GM21360 (cell line): Measurements from ENCODE around the gene ZNF892.
"Not testable (repeated sequence)": the region's sequence is repeated elsewhere in the genome, so short reads cannot be mapped to it uniquely, and the experiment has no call there.

Experiments used
- ATAC-seq: cut with Tn5 transposase; IDR thresholded peaks from one replicate; pipeline ENCODE4 v1.9.1; 2021; ENCODE audit warnings: mild to moderate bottlenecking, moderate library complexity; ENCODE audit not compliant: unreplicated experiment

ZNF892 gene

DNA sequence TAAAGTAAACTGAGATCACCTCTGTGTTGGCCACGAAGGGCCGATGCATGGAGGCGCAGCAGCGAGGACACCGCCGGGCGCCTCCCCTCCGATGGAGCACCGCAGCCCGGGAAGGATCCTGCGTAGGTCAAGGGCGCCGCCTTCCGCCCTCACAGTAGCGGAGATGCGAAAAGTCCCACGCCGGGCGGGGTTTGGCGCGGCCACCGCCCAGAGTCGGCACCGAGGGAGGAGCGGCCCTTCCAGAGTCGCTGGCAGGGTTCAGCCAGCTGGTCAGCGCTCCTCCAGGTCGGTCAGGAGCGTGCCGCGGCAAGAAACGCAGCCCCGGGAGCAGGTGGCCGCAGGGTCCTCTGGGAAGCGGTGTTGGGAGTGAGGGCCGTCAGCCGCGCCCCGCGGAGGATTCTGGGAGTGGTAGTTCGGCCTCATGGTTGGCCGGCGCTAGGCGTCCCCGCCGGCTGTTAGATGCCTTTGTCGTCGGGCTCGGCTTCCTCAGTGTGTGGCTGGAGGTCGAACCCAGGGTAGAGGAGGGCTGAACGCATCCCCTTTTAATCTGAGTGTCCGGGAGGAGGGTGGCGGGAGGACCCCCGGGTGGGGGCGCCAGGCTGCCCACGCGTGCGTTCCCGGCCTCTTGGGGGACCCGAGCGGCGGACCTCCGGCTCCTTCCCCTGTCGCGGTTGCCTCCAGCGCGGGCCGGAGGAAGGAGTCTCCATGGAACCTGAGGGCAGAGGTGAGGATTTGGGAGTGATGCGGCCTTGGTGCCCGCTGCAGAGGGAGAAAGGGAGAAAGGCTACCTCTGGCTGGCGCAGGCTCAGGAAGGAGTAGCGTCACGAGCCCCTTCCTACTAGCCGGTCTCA, at the start of gene ZNF892:
TSS of gene ZNF892 (plus strand) at position 411 of the 851 bp plus-strand sequence. CDS start at position 706, 295 bp downstream.
- peak; percentile 95 for ATAC-seq

DNA sequence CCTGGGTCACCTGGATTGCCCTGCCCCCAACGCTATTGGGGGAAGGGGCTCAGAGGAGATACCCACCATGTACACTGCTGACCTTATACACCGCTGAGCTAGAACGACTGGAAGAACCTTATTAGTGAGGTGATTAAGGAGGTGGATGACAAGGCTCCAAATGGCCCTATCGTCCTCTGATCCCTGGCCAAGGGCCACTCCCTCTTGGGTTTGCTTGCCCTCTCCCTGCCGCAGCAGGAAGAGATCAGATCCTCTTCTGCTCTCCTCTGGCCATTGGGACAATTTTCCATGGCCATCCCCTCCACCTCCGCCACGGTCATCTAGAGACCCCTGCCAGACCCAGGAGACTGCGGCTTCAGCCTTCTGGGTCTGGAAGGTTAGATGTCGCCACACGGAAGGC, 48.9 kb upstream of the ZNF892 start:
- no peak for ATAC-seq

DNA sequence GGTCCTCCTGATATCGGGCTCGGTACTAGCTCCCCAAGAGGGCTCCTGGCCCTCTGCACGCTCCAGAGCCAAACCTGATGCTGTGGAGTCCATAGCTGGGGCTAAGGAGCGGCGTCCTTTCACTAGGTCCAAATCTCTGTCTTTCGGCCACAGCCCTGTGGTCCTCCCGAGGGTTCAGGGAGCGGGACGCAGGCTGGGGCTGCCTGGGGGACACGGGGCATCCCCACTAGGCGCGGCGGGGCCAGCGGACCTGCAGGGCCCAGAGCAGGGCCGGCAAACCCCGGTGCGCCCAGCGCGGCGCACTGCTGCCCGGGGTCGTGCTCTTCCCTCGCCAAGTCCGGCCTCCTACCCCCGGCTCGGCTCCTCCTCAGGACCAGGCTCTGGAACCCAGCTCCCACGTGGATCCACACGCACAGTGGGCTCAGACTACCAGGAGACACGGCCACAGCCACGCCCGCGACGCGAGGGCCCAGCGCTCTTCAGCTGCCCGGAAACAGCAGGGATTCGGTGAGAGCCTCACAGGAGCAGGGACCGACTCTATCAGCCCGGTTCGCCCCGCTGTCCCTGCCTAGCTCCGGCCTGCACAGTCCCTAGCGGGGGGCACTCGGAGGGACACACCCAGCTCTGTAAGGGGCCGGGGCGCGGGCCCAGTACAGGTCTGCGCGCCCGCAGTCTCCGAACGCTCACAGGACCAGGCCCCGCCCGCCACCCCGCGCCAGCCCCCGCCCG, 48.3 kb upstream of the ZNF892 start:
- peak; percentile 49 for ATAC-seq

DNA sequence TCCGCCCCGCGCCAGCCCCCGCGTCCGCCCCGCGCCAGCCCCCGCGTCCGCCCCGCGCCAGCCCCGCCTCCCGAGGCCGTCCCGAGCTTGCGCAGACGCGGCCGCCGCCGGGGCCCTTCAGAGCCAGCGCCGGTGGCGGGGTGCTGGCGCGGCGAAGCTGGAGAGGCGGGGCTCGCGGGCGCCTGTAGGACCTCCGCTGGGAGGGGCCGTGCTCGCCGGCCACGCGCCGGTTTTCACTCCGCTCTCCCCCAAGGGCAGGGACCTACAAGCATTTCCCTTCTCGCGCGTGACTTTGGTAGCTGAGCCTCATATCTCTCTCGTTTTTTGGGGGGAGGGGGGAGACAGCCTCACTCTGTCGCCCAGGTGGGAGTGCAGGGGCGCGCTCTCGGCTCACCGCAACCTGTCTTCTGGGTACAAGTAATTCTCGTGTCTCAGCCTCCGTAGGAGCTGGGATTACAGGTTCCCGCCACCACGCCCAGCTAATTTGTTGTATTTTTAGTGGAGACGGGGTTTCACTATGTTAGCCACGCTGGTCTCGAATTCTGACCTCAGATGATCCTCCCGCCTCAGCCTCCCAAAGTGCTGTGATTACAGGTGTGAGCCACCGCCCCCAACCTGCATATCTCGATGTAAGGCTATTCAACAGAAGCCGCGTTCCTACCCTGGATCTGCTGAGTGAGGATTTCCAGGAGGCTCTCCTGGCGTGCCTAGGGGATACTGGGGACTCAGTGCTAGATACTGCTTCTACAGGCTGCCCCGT, 47.5 kb upstream of the ZNF892 start, which contains the start of gene ZNF514:
TSS of gene ZNF514 (minus strand) at position 159 of the 760 bp plus-strand sequence. CDS start 6,595 bp downstream, outside the sequence.
- ATAC-seq: peak; percentile 85

DNA sequence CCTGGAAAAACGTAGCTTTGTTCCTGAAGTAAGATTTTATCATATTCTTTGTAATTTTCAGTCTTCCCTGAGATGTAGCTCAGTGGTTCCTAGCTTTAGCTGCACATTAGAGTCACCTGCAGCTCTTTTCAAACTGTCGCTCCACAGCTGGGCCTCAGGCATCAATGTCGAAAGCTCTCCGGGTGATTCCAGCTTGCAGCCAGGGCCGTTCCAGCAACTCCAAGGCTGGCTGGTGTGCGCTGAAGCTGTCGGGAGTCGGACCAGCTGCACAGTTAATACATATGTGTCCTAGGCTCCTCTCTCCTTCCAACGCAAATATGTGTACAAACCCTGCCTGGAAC, 42.3 kb upstream of the ZNF892 start:
- ATAC-seq: no peak

DNA sequence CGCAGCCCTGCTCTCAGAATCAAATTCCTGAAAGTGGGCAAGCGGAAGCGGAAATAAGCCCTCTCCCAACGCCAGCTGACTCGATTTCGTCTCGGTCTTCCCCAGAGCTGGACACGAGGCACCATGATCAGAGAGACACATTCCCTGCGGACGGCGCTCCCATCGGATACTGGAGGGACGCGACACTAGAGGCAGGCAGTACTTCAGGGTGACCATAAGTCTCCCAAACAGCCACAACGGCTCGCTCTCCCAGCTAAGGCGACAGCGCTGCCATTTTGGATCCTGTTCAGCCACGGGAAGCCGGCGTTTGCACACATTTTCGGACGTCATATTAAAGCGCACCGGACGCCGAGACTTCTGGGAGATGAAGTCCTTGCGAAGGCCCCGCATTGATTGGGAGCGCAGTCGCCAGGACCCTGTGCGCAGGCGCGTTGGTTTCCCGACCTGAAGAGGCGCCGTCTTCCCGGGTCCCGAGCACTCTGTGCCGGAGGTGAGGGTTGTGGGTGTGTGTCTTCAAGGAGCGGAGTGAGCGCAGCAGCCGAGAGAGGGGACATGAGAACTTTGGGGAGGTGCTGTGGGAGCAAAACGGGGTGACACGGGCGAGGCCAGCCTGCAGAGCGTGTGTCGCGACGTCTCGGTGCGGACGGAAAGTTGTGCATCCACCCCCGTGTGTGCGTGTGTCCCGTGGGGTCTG, 41.8 kb upstream of the ZNF892 start, which contains the start of gene ZNF2:
TSS of gene ZNF2 (plus strand) at position 439 of the 694 bp plus-strand sequence. CDS start 10,418 bp downstream, outside the sequence.
- peak; percentile 91 for ATAC-seq

DNA sequence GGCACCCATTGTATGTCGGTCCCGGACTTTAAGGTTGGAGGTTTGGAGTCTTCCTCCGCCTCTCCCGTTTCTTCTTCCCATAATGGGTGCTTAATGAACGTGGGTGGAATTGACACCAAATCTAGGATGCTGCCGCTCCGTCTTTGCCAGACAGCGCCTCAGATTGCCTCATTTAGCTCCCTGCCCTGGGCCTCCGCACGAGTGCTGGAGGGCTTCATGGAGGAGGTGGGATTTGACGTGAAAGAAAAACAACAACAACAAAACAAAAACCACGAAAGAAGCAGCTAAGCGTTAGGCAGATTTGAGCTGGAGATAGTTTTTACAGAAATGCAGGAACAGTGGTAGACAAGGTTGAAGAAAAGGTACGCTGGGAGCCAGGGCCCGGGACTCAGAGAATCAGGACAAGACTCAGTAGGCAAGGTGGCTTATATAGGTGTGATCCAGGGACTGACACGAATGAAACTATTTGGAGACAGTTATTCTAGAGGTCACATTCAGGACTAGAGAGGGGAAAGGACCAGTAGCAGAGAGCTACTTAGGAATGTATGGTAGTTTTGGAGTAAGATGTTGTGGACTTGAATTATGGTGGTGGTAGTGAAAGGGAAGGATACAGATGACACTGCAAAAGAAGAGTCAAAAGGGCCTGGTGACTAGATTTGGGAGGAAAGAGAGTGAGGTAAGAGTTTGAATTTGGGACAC, 41.1 kb upstream of the ZNF892 start:
- ATAC-seq: peak; percentile 2

DNA sequence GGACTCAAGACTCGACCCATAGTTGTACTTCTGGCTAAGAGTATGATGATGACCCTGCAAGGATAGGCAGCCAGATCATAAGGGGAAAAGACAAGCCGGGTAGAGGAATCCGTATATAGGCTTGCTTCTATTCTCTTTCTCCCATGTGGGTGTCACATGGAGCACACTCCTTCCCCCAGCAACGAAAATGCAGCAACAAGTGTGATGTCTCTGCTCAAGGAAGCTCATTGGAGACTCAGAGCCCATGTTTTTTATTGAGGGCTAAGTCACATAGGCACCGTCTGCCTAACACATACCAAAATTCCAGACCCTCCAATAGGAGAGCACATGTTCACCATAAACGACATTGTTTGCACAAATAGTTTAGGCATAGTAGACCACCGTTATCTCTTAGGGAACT, 35.4 kb upstream of the ZNF892 start:
- ATAC-seq: no peak

DNA sequence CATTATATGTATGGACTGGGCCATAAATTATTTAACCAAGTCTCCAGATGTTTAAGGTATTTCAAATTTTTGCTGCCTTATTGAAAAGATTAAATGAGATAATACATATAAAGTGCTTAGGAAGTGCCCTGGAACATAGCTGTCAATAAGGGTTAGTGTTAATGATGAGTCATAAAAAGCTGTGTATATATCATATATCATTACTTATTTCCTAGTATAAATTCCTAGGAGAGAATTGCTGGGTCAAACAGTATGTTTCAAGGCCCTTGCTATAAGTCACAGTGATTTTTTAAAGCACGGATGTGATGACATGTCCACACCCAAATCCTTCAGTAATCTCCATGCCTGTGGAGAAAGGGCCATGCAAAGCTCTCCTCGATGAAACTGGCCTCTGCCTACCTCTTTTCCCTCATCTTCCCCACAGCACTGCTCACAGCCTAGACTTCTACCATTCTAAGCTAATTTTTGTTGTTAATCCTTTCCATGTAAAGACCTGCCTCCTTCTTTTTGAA, 33.2 kb upstream of the ZNF892 start:
- no peak for ATAC-seq

DNA sequence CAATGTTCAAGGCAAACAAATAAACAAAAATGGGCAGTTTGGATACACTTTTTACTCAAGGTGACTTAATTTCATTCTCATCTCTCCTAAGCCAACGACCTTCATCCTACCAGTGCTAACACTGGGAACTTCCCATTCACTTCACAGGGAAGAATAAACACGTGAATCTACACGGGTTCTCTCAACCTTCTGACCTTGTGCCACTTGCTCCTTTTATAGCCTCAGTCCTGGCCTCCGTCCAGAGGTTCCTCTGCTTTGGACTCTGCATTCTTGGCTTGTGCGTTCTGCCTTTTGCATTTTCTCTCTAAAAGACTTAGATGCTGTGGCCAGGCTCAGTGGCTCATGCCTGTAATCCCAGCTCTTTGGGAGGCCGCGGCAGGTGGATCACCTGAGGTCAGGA, 27.9 kb upstream of the ZNF892 start:
- ATAC-seq: no peak

DNA sequence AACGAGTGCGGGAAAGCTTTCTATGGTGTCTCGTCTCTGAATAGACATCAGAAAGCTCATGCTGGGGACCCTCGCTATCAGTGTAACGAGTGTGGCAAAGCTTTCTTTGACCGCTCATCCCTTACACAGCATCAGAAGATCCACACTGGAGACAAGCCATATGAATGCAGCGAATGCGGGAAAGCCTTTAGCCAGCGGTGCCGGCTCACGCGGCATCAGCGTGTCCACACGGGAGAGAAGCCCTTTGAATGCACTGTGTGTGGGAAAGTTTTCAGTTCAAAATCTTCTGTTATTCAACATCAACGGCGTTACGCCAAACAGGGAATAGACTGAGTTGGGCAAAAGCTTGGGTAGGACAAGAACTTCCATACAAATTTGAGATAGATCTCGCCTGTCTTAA, 25.5 kb upstream of the ZNF892 start:
- ATAC-seq: no peak

DNA sequence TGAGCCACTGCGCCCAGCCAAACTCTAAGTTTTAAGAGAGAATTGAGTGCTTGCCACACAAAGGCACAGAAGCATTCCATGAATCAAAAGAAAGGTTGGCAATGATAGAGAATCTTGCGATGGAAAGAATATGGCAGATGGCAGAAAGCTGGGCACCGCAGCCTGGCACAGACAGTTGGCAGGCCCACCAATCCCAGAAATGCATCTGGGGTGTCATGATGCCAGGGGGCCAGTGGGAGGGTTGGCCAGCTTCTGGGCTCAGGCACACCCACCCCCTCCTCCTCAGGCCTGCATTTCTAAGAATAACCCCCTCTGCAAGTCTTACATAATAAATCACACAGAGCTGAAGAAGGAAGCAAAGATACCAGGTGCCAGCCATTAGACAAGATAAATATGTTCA, 22.1 kb upstream of the ZNF892 start:
- no peak for ATAC-seq

DNA sequence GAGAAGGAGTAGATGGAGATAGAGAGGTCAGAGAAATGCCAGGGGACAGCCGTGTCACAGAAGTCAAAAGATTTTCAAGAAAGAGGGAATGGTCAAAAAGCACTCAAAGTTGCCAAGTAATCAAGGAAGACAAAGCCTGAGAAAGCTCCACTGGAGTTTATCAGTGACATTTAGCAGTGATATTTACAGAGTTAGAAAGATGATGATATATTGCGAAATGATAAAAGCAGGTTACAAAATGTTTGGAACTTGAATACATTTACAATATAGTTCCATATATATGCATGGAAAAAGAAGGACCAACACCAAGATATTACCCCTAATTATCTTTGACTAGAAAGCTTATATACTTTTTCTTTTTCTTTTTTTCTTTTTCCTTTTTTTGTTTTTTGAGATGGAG, 21.3 kb upstream of the ZNF892 start:
- no peak for ATAC-seq

DNA sequence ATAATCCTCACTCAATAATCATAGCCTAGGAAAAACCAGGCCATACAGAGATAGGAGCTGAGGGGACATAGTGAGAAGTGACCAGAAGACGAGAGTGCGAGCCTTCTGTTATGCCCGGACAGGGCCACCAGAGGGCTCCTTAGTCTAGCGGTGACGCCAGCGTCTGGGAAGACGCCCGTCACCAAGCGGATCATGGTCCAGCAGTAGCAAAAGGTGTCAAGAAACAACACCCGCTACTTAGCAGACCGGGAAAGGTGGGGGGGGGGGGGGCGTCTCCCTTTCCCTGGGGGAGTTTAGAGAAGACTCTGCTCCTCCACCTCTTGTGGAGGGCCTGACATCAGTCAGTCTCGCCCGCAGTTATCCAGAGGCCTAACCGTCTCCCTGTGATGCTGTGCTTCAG, 14.4 kb upstream of the ZNF892 start:
- not testable (repeated sequence) for ATAC-seq

DNA sequence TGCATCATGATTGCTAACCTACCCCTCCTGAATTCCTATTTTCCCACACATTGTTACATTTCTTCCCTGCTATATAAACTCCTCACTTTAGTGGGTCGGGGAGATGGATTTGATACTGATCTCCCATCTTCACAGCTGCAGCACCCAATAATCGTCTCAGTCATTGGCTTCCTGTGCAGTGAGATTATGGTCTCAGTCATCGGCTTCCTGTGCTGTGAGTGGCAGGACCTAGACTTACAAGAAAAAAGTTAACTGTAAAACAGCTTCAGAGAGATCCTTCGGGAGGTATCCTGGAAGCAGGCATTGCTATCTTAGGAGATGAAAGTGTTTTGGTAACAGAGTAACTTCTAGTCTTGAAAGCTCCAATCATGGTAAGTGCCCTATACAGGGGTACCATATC, 3.4 kb upstream of the ZNF892 start:
- no peak for ATAC-seq

DNA sequence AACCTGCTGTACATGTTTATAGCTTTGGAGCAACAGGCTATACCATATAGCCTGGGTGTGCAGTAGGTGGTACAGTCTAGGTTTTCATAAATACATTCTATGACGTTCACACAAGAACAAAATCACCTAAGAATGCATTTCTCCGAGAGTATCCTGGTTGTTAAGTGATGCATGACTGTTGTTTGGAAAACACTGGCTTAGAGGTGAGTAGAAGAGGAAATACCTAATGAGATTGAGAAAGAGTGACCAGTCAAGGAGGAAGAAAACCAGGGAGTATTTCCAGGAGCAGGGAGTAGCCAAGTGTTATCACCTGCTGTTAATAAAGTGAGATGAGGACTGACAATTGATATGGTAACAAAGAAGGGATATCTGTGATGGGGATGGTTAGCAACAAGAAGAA, 2.9 kb upstream of the ZNF892 start:
- no peak for ATAC-seq

DNA sequence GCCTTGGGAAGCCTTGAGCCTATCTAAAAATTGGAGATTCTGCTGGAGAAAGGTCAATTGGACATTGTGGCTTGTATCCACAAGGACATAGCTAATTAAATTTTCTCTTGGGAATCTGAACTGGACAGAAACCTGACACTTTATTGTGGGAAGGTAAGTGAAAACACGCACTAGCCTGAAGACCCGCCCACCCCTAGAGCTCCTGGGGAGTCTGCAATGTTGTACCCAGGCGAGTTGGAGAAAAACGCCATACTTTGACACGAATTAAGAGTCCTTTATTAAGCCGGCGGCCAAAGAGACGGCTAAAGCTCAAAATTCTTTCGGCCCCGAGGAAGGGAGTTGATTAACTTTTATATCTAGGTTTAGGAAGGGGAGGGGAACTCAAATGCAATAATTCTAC, 1.2 kb upstream of the ZNF892 start:
- ATAC-seq: no peak

DNA sequence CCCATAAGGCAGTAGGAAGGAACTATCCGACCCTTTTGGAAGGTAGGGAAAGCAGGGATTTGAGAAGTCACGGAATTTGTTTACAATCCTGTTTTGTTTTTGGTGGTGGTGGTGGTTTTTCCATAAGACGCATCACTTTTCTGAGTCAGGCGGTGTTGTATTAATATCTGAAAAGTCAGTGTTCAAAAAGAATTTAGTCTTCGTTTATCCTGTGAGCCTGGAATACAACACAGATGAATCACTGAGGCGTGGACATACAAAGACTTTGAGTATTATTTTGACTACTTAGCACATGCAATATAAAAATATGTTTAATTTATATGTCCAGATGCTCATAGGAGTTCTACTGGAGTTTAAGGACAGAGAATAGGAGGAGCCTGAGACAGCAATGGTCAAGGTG, 785 bp downstream of the ZNF892 start:
- no peak for ATAC-seq

DNA sequence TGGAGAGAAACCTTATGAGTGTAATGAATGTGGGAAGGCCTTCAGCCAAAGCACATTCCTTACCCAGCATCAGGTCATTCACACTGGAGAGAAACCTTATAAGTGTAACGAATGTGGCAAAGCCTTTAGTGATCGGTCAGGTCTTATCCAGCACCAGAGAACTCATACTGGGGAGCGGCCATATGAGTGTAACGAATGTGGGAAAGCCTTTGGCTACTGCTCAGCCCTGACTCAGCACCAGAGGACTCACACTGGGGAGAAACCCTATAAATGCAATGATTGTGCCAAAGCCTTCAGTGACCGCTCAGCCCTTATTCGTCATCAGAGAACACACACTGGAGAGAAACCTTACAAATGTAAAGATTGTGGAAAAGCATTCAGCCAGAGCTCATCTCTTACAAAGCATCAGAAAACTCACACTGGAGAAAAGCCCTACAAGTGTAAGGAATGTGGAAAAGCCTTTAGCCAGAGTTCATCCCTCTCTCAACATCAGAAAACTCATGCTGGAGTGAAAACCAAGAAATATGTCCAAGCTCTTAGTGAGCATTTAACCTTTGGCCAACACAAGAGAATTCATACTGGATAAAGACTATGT, 7.8 kb downstream of the ZNF892 start:
- no peak for ATAC-seq

DNA sequence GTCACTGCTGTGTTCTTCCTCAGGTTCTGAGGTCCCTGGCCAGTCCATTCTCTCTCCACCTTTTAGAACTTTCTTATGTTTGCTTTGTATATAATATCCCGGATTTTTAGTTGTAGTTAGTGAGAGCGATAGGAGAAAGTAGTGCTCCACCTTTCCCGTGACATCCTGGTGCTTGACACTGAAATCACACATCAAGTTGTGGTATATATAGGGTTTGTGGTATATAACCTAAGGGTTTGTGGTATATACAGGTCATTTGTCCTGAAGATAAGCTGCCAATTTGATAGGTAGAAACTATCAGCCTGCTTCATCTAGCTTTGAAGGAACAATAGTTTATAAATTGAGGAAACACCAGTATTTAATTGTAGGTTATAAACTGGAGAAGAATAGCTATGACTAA, 13.1 kb downstream of the ZNF892 start:
- ATAC-seq: no peak
